NCI-H128 (cell line): ENCODE measurements around the gene FYB1.

Experiments used
- DNase-seq: peaks from one replicate; lab custom pipeline; 2025; ENCODE audit not compliant: unreplicated experiment; lab: John Stamatoyannopoulos, UW

FYB1 gene

DNA sequence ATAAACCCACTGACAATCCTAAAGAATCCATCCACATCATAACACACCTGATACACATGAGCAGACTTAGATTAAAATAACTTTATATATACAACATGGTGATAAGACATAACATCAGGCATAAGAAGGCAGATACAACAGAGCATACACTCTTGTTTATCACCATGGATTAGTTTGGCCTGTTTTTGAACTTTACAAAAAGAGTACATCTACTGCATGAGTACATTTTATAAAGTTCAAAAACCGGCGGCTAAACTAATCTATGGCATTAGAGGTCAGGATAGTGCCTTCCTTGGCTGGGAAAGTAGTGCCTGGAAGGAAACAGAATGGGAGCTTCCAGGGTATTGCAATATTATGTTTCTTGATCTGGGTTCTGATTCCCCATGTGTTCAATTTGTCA is 160.3 kb downstream of the FYB1 start:
- no peak for DNase-seq

DNA sequence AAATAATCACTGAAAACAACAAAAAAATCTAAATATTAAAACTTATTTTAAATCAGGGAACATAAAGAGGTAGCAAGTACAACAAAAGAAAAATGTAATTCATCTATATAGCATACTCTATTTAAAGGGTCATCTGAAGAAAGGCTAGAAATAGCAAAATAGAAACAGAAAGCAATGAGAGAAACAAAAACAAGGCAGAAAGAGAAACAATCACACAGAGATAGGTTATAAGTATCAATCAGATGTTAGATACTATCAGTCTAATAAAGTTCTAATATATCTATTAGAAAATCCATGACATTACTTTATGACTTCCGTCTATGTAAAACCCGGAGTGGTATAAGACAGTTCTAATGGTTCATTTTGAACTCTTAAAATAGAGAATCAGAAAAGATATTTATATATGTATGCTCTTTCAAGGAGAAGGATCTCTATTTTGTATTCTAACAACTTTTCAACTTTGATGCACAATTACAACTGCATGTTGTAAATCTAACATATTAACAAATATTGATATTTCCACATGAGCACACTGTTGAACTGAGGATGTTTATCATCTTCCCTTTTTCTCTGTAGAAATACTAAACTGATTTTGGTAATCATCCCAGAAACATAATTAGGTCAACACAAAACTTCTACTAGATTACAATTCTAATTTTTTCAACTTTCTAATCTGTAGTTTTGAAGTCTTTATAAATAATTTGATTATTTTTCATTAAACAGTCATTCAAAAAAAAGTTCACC is 161.0 kb downstream of the FYB1 start:
- no peak for DNase-seq

DNA sequence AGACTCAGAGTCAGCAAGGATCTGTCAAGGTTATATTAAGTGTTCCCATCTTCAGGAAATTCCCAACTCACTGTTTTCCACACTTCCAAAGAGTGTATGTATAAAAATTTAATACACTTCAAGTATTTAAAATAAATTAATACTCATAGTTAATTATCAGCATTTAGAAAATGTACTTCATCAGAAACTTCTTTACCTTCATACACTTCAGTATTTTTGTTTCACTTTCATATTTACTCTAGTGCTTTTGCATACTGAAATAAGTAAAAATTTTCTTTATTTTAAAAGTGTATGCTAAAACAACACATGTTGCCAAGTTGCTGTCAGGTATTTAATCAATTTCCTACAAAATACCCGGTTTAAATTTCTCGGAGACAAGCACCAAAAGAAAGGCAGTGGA is 161.6 kb downstream of the FYB1 start:
- no peak for DNase-seq

DNA sequence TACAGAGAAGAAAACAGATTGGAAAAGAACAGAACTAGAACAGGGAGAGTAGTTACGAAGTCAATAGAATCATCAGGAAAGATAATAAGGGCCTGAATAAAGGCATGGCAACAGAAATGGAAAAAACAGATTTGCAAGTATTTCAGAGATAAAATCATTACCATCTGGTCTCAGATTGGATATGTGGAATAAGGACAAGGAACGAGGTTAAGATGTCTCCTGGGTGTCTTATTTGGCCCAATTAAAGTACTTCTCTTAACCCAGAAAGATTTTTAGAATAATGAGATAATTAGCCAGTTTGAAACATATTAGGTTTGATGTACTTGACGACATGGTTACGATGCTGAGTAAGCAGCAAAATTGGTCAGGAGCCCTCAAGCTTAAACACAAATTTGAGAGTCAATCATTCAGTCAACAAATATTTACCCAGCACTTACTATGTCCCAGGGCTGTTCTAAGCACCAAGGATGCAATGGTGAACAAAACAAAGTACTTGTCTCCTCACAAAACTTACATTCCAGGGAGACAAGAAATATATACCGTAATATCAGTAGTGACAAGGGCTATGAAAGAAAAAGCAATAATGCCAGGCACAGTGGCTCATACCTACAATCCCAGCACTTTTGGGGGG is 163.5 kb downstream of the FYB1 start:
- DNase-seq, result no peak
